NCI-H1436 treated with DMSO at 0.1 percent for 48 hours (cell line): ENCODE data around the gene SND1.

Source experiments
- DNase-seq: peaks from one replicate; lab custom pipeline; 2025; lab: John Stamatoyannopoulos, UW

SND1 gene

DNA sequence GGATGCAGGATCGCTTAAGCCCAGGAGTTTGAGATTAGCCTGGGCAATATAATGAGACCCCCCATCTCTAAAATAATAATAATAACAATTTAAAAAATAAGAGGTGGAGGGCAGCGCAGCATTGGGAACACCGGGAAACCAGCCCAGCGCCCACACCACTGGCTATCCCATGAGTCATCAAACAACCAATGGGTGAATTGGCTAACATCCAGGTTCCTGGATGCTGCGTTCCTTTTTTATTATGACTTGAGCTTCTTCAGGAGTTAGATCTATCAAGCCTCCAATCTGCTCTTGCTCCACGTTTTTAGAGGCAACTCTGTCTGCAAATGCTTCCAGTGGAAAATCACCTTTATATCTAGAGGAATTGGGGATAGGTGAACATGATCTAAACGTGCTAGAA is 389.2 kb downstream of the SND1 start:
- DNase-seq = no peak

DNA sequence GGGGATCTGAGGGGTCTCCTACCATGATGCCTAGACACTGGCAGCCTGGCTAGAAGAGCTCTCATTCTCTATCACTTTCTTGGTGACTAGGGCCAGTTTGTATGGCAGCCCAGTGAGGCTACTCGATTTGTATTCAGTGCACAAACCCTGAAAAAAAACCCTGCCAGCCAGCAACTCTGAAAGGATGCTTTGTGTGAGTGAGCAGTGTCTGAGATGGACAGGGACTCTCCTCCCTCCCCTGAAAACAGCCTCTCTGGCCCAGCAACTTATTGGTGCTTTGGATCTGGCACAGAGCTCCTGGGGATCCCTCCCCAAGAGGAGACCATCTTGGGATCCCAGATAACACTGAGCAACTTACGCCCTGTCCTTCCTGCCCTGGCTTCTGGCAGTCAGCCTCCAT is 390.0 kb downstream of the SND1 start:
- no peak for DNase-seq

GRCh38 chr7:128044064-128044463 is 392.1 kb downstream of the SND1 start:
- no peak for DNase-seq

DNA sequence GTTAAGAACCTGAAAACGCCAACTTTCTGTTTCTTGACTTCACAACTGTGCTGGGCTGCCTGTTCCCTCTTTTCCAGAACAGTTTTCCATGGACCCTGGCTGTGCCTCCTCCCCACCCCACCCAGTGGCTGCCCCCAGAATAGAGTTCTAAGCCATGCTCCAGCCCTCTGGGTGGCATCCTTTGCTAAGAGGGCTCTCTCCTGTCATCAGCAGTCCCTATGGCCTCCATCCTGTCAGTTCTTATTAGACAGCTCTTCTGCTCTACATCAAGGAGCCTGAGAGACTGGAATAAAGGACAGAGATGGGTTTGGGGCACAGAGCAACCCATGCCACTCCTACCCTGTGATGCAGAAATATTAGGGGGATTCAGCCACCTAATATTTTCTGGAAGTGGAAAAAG is 393.2 kb downstream of the SND1 start:
- no peak for DNase-seq

DNA sequence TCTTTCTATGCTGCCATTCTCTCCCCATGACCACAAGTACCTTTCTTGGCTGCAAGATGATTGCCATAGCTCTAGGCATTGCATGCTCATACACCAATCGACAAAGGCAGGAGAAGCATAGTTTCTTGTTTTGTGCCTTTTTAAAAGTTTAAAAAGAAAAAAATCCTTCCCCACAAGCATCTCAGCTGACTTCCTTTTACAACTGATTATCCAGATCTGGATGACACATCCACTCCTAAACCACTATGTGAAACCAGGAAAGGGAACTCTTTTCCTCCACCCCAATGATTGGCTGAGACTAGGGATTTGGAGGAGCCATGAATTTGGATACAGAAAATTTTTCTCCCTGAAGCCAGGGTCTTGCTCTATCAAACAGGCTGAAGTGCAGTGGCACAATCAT is 393.8 kb downstream of the SND1 start:
- DNase-seq = no peak

DNA sequence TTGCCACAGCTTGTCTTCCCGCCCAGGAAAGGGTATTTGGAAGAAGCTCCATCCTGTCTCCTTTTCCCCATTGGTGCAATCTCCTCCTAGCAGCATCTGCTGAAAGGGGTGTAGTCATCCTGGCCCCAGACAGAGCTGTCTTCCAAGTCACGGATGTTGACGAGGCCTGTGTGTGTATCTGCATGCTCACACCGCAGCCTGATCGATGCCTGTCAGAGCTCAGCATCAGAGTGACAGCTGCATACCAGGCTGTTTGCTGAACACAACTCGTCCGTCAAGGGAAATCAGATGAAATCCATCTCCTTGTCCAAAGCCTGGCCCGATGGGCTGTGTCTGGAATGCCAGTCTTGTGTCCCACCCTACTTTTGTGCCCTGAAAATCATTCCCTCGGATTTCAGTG is 400.4 kb downstream of the SND1 start:
- DNase-seq = no peak

DNA sequence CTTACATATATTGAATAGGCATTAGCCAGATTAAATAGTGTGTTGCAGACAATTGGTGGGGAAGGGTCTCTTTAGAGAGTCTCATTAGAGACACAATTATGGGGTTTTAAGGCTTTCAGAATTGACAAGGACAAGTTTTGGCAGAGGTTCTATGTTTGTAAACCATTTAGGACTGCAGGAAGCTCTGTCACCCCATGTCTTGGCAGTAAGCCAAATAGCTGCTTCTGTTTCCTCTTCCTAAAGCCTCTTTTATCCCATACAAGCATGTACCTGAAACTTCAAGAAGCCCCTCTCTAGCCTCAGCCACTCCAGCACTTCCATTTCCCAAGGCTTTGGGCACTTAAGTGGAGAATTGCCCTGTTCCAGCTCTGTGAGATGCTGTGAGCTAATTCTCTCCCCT is 401.0 kb downstream of the SND1 start:
- DNase-seq = peak; percentile 27

DNA sequence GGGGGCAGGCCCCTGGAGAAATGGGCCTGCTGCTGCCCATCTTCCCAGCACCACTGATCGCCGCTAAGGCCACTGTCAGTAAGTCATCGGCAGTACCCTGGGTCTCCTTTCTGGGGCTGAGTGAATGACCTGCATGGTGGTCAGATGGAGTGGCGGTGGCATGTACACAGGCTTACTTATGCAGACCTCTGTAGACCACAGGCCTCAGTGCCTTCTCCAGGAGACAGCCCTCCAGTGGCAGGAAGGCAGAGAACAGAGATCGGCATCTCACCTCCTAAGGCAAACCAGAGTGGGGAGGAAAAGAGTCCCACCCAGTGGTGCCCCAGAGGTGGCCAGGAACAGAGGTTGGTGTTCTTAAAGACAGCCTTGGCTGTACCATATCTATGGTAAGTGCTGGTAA is 402.0 kb downstream of the SND1 start:
- DNase-seq = no peak

- no peak for DNase-seq
Observed at GRCh38 chr7:128054511-128054910, 402.5 kb downstream of the SND1 start.

- no peak for DNase-seq
Observed at GRCh38 chr7:128055637-128056036, 403.6 kb downstream of the SND1 start.

- DNase-seq = no peak
Observed at GRCh38 chr7:128056901-128057300, 404.9 kb downstream of the SND1 start.

- no peak for DNase-seq
Observed at GRCh38 chr7:128057909-128058308, 405.9 kb downstream of the SND1 start.

- no peak for DNase-seq
Observed at GRCh38 chr7:128059143-128059988, 407.4 kb downstream of the SND1 start.

GRCh38 chr7:128060018-128060417 is 408.0 kb downstream of the SND1 start:
- no peak for DNase-seq

DNA sequence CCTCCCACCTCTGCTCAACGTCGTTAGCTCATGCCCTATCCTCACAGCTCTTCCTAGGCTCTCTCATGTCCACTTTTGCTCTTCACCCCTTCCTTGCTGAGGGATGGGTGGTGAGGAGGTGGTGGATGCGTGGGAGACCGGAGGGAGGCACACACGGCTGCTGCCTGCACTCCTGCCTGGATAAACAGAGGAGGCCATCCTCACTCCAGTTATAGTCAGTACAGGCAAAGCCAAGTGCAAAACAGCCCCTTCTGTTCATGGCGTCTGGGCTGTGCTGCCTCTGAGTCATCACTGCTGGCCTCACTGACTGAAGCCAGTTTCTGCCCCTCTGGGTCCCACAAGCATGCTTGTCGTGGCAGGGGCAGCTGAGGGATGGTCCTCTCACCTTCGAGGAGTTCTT is 411.1 kb downstream of the SND1 start:
- DNase-seq = no peak

DNA sequence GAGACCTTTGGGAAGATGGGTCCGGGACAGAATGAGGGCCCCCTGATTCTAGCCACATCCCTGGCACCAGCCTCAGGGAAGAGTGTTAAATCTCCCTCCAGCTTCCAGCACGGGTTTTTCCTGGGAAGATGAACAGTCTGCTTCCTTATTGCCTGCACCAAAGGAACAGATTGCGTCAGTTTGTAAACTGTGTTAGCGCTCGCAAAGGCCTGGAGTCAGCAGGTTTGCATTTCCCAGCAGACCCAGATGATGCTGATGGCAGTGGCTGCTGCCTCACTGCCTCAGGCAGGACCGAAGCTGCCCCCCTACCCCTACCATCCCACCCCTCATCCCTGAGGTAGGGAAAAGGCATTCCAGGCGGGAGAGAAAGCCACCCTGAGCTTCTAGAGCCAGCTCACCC is 413.9 kb downstream of the SND1 start:
- DNase-seq = no peak

DNA sequence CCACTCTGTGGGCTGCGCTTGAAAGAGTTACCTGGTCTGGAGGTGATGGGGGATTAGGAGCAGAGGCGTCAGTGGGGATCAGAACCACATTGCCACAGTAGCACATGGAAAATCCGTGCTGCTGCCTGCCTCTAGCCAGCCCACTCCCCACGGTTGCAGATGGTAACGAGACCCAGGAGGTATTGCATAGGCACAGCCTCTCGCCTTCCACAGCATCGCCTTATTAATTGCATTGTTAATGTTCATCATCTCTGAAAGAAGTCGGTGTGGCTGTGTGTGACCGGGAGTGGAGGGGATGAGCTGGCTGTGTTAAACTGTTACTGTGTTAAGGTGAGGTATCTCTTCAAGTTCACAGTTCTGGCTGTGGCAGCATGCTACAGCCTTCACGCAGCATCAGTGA is 414.4 kb downstream of the SND1 start:
- no peak for DNase-seq

GRCh38 chr7:128066858-128067257 is 414.9 kb downstream of the SND1 start:
- DNase-seq = no peak

DNA sequence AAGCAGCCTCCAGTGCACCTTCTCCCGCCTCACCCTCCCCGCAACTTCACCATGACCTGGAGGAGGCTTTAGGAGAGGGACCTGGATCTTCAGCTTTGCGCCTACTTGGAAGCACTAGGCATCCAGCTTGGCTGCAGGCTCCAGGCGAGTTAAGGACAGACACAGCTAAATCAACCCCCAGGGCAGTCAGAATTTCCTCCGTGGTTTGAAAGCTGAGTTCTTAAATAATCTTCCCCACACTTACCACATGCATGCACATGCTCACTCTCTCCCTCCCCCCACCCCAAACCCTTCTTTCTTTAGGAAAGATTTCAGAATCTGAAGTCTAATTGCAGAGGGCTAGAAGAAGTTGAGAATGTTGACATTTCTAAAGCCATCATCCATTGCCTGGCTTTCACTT is 416.0 kb downstream of the SND1 start:
- no peak for DNase-seq

DNA sequence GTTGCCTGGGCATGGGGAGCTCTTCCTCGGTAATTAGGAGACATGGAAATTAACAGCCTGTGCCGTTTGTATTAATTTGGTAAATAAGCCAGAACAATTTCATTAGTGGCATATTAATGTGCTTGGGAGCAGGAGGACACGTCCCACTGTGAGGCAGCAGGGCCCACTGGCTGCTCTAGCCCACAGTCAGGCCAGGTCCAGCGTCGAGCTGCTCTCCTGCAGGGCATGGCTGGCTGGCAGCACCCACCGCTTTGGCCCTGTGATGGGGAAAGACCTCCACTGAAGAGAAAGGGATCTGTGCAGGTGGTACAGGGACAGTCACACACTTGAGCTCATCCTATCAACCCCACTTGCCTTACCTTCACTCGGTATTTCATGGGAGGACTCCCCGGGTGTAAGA is 416.8 kb downstream of the SND1 start:
- no peak for DNase-seq

DNA sequence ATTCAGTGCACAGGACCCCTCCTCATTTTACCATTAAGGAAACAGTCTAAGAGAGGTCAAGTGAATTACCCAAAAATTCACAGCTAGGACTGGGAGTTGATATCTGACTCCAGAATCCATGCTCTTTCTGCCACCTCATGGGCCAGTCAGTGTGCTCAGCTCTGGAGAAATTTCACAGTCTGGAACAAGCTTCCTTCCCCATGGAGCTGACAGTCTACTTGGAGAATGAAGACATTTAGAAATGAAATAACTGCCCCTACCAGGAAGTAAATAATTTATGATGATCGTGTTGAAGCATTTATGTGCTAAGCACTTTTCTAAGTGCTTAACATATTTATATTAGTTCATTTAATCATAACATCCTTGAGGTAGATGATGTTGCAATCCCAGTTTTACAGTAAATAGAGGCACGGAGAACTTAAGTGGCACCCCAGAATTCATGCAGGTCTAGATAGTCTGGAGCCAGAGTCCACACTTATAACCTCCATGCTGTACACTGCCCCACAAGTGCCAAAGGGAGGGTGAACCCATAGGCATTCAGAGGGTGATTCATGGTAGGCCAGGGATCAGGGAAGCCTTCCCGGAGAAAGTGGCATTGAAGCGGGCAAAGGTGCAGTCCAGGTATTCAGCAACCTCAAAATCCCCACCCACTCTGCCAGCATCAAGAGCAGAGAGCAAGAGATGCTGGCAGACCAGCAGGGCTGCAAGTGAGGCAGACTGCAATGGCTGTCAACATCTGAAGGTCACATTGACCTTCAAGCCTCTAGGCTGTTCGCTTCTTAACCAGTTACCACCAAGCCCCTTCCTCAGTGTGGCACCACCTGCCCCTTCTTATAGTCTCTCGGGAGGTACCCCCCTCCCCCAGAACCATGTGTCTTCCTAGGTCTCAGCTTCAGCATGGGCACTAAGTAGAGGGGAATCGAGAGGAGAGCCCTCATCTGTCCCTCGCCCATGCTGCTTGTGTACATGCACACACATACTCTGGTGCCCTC is 417.7 kb downstream of the SND1 start:
- no peak for DNase-seq

DNA sequence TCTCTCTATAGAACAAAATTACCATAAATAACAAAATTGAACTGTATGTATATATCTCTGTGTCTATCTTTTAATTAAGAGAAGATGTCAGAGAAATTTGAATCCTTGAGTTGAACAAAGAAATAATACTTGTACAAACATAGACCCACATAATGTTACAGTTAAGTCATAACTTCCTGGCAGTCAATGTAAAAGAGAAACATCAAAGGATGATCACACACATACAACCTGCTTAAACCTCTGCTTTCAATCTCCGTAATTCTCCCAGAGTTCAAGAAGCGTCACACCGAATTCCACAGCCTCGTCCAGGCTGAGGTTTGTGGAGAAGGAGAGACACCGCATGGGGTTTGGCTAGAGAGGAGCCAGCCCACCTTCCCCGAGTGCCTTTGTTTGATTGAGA is 419.4 kb downstream of the SND1 start:
- no peak for DNase-seq

DNA sequence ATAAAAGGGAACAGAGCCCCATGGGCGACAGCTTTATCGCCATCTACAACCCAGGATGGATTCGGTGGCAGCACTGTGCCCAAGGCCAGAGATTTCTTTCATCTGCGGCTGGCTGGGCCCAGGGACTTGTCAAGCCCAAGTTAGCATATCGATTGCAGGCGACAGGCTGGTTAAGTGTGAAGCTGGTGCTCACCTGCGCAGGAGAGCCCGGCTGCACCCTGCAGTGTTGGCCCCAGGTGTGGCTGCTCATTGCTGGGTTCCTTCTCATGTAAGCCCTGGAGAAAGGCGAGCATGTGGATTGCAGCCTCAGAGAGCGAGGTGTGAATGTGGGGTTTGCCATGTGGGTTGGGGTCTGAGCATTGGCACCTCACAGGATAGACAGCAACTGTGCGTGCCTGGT is 419.8 kb downstream of the SND1 start:
- DNase-seq = no peak
